SK-N-SH treated with all-trans-retinoic acid at 6 μM for 48 hours (cell line): ENCODE measurements around the gene RIMBP2.

ENCODE experiments used
- OSR1 ChIP-seq: fragments of 250-450 bp; sonication (Bioruptor Pico); IDR thresholded peaks from 2 replicates; pipeline ENCODE4 v1.8.0; 2022; ENCODE audit warnings: moderate library complexity, mild to moderate bottlenecking, inconsistent platforms
- RARB ChIP-seq: fragments of 250-450 bp; sonication (Bioruptor Pico); IDR thresholded peaks from 2 replicates; pipeline ENCODE4 v1.8.0; 2021; ENCODE audit warnings: mild to moderate bottlenecking, moderate library complexity
- ZFP3 ChIP-seq: fragments of 250-450 bp; sonication (Bioruptor Pico); IDR thresholded peaks from 2 replicates; pipeline ENCODE4 v1.5.0; 2020; ENCODE audit warnings: mild to moderate bottlenecking, moderate library complexity
- TF ChIP-seq, protein P1 (sequence below): fragments of 250-450 bp; sonication (Bioruptor Pico); IDR thresholded peaks from 2 replicates; pipeline ENCODE4 v1.8.0; 2021; ENCODE audit warnings: low read depth, mild to moderate bottlenecking, moderate library complexity, borderline replicate concordance

DNA sequence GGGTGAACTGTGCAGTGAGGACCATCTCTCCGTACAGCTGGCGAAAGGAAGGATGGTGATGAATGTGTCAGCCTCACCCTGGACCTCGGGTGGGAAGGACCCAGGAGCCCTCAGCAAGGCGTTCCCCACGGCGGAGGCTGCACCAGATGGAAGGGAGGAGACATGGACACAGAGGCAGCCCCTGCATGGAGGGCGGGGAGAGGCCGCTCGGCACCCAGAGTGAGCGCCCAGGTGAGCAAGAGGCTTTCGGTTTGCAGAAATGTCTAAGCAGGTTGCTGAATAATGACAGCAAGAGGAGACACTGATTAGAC is 268.5 kb downstream of the RIMBP2 start:
- TF ChIP-seq RARB (CRISPR knock-in tag) (no peak), ZFP3 (CRISPR knock-in tag) (no peak), OSR1 (CRISPR knock-in tag) (no peak)
- TF ChIP-seq, protein P1, sequence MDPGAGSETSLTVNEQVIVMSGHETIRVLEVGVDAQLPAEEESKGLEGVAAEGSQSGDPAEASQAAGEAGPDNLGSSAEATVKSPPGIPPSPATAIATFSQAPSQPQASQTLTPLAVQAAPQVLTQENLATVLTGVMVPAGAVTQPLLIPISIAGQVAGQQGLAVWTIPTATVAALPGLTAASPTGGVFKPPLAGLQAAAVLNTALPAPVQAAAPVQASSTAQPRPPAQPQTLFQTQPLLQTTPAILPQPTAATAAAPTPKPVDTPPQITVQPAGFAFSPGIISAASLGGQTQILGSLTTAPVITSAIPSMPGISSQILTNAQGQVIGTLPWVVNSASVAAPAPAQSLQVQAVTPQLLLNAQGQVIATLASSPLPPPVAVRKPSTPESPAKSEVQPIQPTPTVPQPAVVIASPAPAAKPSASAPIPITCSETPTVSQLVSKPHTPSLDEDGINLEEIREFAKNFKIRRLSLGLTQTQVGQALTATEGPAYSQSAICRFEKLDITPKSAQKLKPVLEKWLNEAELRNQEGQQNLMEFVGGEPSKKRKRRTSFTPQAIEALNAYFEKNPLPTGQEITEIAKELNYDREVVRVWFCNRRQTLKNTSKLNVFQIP (CRISPR knock-in tag), result no peak
